Fibroblast of lung (primary cell): ENCODE results near the gene STX12.

ENCODE experiments used
- CTCF ChIP-seq, 2 donors: IDR thresholded peaks in 1 of 2; conservative IDR thresholded peaks in 1 of 2; 1 replicate in 1 of 2; 2 replicates in 1 of 2; pipeline ENCODE4 v1.5.1; 2011 to 2012; ENCODE audit warnings: low read length in 2 of 2, control low read depth in 1 of 2, inconsistent platforms in 1 of 2, low read depth in 1 of 2, mild to moderate bottlenecking in 1 of 2
- EZH2 ChIP-seq: IDR thresholded peaks from 2 replicates; pipeline ENCODE4 v1.5.1; 2012; ENCODE audit warnings: low read length, control low read depth, mild to moderate bottlenecking; ENCODE audit errors: missing control alignments

DNA sequence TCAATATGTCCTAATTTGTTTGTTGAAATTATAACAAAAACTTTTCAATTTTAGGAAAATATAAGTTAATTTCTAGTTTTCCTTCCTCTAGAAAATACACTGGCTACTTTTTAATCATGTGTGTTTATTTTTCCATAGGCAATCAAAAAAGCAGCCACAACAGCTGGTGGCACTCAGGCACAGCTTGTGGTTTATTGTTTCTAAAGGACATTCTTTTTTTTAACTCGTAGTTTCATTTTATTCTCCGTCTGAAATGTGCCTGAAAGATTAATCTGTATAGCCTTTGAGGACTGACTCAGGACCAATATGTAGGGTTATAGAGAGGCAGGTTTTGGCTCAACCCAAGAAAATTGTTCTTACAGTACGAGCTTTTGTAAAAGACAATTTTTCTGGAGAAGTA lies 20.7 kb upstream of the STX12 start:
- no peak for TF ChIP-seq CTCF (conservative IDR thresholded peaks at IDR 0.05 in 1 of 2, IDR thresholded peaks at IDR 0.05 in 1 of 2; ENCODE audit: low read depth in 1 of 2, low read length in 2 of 2)
- TF ChIP-seq EZH2: no peak
